HG03064 (cell line): ENCODE data around the gene PTH2R.
"Not testable (repeated sequence)": the region's sequence is repeated elsewhere in the genome, so short reads cannot be mapped to it uniquely, and the experiment has no call there.

ENCODE experiments used
- ATAC-seq: cut with Tn5 transposase; IDR thresholded peaks from one replicate; pipeline ENCODE4 v1.9.1; 2021; ENCODE audit warnings: low read depth; ENCODE audit not compliant: unreplicated experiment

The PTH2R gene

DNA sequence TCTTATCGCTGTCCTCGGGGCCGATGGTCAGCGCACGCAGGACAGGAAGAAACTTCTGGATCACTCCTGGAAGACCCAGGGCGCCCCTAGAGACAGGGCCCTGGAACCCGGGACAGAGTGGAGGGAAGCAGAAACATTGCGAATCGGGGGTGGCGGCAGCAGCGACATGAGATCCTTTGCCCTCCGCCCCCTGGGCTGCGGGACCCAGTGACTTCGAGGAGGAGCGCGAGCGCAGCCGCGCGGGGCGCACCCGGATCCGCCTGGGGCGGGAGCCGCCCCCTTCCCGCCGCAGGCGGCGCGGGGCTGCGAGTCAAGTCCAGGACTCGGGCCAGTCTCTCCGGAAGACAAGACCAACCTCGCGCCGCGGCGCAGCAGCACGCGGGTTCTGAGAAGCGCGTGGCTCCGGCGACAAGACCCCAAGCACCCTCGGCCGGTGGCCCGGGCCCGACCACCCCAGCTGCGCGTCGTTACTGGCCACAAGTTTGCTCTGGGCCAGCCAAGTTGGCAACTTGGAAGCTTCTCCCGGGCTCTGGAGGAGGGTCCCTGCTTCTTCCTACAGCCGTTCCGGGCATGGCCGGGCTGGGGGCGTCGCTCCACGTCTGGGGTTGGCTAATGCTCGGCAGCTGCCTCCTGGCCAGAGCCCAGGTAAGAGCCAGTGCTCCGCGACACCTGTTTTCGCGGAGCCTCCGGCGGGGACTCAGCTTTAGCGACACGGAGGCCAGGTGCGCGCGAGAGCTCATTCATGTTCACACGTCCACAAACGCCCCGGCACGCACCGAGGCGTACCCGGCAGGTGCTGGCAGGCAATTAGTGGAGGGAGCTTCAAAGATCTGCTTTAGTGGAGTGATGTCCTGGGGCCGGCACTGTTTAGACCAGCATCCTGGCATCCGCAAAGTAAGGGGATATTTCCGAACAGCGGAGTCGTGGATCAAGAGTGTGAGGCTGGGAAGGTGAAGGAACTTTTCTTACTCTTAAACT lies at the start of gene PTH2R:
Gene PTH2R (plus strand): TSS at position 319 of the 978 bp plus-strand sequence. CDS start 252 bp downstream, at position 571.
- no peak for ATAC-seq

GRCh38 chr2:208356846-208357574 lies 49.6 kb upstream of the PTH2R start:
- ATAC-seq: no peak

- no peak for ATAC-seq
These were observed 47.6 kb upstream of the PTH2R start for GRCh38 chr2:208358758-208359631.

GRCh38 chr2:208359632-208359986 lies 47.0 kb upstream of the PTH2R start:
- ATAC-seq: no peak

GRCh38 chr2:208360259-208361076 lies 46.1 kb upstream of the PTH2R start:
- ATAC-seq: no peak

DNA sequence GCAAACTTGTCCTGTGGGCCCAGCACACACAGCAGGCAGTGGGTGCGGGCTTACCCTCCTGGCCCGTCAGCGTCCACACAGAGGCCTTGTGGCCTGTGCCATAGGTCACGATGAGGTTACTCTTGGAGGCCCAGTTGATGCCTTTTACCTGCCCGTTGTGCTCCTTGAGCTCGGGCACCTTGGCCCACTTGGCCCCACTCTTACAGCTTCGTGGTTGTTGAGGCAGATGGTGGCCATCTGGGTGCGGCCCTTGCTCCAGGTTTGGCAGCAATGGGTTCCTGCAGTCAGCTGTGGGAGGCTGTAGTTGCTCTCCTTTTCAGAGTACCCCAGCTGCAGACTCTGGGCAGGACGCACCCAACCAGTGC lies 45.5 kb upstream of the PTH2R start:
- no peak for ATAC-seq

- peak; percentile 71 for ATAC-seq
These were observed 43.1 kb upstream of the PTH2R start for GRCh38 chr2:208363485-208363884.

DNA sequence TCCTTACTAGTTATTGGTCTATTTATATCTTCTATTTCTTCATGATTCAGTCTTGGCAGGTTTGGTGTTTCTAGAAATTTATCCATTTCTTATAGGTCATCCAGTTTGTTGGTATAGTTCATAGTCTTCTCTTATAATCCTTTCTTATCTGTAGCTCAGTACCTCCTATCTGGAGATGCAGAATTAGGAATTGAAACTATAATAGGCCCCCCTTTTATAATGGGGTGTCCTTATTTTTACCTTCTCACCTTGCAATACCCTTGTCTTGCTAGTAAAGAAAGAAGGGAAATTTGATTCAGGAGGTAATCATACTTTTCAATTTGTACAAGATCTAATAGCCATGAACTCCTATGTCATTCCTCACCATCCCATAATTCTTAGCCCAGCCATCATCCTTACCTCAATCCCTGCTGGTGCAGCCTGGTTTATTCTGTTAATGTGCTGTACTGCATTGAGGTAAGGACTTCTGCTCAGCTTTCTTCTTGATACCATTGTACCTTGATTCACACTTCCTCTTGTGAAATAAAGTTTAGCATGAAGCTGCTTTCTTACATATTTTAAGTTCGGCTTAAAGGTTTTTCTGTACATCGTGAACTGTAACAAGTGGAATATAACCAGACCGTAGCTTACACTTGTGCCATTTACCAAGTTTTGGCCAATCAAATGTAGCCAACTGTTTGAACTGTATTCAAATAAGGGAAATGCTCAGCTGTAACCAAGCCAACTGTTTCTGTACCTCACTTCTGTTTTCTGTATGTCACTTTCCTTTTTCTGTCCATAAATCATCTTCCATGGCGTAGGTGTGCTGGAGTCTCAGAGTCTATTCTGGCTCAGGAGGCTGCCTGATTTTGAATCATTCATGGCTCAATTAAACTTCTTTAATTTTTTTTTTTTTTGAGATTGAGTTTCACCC lies 40.1 kb upstream of the PTH2R start:
- ATAC-seq: peak; percentile 42

GRCh38 chr2:208369091-208369490 lies 37.5 kb upstream of the PTH2R start:
- no peak for ATAC-seq

- no peak for ATAC-seq
These were observed 35.5 kb upstream of the PTH2R start for GRCh38 chr2:208370881-208371633.

- no peak for ATAC-seq
These were observed 35.0 kb upstream of the PTH2R start for GRCh38 chr2:208371634-208371935.

DNA sequence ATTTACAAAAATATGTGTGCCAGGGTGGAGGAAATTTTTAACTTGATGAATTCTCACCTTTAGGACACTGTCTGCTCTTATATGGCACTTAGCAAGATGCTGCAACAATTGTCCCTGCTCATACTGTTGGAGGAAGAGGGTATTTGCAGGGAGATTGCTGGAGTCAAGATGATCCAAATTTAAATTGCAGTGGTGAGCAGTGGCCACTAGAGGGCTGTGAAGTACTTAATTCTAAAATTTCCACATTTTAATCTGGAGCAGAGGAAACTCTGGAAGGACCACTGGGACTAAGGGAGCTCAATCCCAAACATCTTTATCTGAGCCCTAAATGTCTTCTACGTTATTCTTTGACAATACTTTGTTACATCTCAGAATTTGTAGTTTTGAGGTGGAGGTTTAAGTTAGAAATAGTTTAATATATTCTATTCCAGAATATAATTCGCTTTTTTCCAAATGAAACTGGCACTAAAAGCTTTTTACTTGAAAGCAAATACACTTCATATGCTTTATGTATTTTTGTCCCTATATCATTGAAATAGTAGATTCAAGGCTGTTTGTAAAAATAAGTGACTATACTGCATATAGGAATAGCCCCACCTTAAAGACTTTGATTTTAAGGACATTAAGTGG lies 33.0 kb upstream of the PTH2R start:
- peak; percentile 72 for ATAC-seq

DNA sequence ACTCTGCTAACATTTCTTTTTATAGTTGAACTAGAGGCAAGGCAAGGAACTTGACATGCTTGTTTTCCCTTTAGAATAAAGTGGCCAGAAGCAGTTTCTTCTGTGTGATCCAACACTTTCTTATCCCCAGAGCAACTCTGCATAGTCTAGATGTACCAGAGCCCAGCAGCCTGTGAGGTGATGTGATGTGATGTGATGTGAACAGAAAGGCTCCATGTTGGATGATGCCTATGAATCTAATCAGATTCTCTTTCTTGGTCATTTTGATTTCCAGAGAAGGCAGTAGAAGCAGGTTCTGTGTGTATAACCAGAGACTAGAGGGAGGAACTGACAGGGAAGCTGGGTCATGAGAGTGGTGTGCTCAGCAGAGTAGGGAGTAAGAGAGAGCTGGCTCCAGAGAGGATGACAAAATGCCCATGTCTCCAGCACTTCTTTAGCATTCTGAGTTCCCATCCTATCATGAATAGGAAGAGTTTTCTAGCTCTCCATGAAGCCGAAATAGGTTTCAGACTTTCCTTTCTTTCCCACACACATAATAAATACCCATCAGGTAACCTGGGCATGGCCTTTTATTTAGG lies 31.0 kb upstream of the PTH2R start:
- no peak for ATAC-seq

GRCh38 chr2:208377344-208377860 lies 29.2 kb upstream of the PTH2R start:
- not testable (repeated sequence) for ATAC-seq

DNA sequence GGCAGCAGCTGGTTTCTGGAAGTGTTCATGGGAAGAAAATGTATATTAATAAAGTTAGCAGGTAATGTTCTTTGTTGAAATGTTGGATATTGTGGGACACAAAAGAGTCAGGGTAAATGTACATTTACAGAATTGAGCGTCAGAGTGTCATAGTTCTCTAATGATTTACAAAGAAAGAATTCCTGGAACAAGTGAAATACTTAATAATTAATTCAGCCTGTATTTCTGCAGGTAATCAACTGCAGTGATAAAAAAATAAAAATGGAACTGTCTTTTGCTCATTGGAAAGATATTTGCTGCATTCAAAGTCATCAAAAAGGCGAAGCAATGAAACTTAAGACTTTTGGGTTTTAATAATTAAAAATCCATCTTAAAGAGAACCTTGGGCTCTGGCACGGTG lies 27.4 kb upstream of the PTH2R start:
- no peak for ATAC-seq

- no peak for ATAC-seq
These were observed 22.0 kb upstream of the PTH2R start for GRCh38 chr2:208384637-208385036.

DNA sequence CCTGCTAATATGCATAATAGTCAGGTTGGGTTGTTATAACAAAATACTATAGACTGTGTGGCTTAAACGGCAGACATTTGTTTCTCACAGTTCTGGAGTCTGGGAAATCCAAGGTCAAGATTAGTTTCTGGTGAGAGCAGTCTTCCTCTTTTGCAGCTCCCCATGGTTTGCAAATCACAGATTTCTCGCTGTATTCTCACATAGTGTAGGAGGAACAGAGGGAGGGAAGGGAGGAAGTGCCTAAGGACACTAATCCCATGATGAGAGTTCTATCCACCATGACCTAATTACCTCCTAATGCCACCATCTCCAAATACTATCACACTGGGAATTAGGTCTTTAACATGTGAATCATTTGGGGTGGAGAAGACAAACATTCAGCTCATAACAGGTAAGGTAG lies 20.1 kb upstream of the PTH2R start:
- no peak for ATAC-seq
